SIG-M5 treated with dmso at 0.1 percent for 504 hours (cell line): Measurements from ENCODE around the gene DMD.

ENCODE experiments used
- DNase-seq: peaks from one replicate; lab custom pipeline; 2025; ENCODE audit not compliant: unreplicated experiment; lab: John Stamatoyannopoulos, UW

Gene DMD

GRCh38 chrX:31320740-31321139 lies 1890.6 kb downstream of the DMD start:
- no peak for DNase-seq

- no peak for DNase-seq
Observed at GRCh38 chrX:31319586-31319985, 1891.8 kb downstream of the DMD start.

GRCh38 chrX:31318866-31319265 lies 1892.5 kb downstream of the DMD start:
- DNase-seq: no peak

- DNase-seq: no peak
Observed at GRCh38 chrX:31316340-31316991, 1894.9 kb downstream of the DMD start.

GRCh38 chrX:31314921-31315320 lies 1896.4 kb downstream of the DMD start:
- DNase-seq: no peak

- DNase-seq: no peak
Observed at GRCh38 chrX:31307952-31308351, 1903.4 kb downstream of the DMD start.

GRCh38 chrX:31302573-31303075 lies 1908.7 kb downstream of the DMD start:
- DNase-seq: no peak

GRCh38 chrX:31301941-31302340 lies 1909.4 kb downstream of the DMD start:
- DNase-seq: no peak

GRCh38 chrX:31301203-31301602 lies 1910.1 kb downstream of the DMD start:
- no peak for DNase-seq

- DNase-seq: no peak
Observed at GRCh38 chrX:31298916-31299315, 1912.4 kb downstream of the DMD start.

- DNase-seq: no peak
Observed at GRCh38 chrX:31297881-31298280, 1913.5 kb downstream of the DMD start.

GRCh38 chrX:31294475-31294874 lies 1916.9 kb downstream of the DMD start:
- no peak for DNase-seq

GRCh38 chrX:31293409-31293808 lies 1917.9 kb downstream of the DMD start:
- DNase-seq: no peak

GRCh38 chrX:31291131-31291530 lies 1920.2 kb downstream of the DMD start:
- no peak for DNase-seq

GRCh38 chrX:31287861-31288260 lies 1923.5 kb downstream of the DMD start:
- DNase-seq: no peak

GRCh38 chrX:31280580-31280979 lies 1930.8 kb downstream of the DMD start:
- no peak for DNase-seq

- DNase-seq: no peak
Observed at GRCh38 chrX:31279359-31279758, 1932.0 kb downstream of the DMD start.

- no peak for DNase-seq
Observed at GRCh38 chrX:31272472-31272775, 1938.9 kb downstream of the DMD start.

GRCh38 chrX:31271615-31272471 lies 1939.5 kb downstream of the DMD start:
- DNase-seq: no peak

- DNase-seq: no peak
Observed at GRCh38 chrX:31269914-31270313, 1941.4 kb downstream of the DMD start.

- no peak for DNase-seq
Observed at GRCh38 chrX:31268359-31268758, 1943.0 kb downstream of the DMD start.
